SK-MEL-5 (cell line): Measurements from ENCODE around the gene CNTNAP2. TPM values are rescaled to one million over a fixed set of nuclear protein-coding genes. Genes with fewer than 3 reads are reported as not detected.

Experiments
- DNase-seq: peaks from one replicate; pipeline ENCODE4 v3.0.0-alpha.2; 2016; ENCODE audit warnings: low read depth, low spot score
- in situ Hi-C: cut with HindIII; loops from 2 replicates; pipeline ENCODE4 v1.10.0; 2016; ENCODE audit warnings: low sequenced_read_pairs, high pct_unique_total_duplicates, low pct_unique_long_range_greater_than_20kb
- total RNA-seq: library from RNA; depleted of rRNA; stranded (reverse); fragments of >200 nt; shearing (Covaris generic); gene quantifications from 2 replicates; pipeline ENCODE4 v1.2.3, GENCODE V29; 2014

Gene CNTNAP2
- total RNA-seq, 1 experiment from 2014 or later = not detected

DNA sequence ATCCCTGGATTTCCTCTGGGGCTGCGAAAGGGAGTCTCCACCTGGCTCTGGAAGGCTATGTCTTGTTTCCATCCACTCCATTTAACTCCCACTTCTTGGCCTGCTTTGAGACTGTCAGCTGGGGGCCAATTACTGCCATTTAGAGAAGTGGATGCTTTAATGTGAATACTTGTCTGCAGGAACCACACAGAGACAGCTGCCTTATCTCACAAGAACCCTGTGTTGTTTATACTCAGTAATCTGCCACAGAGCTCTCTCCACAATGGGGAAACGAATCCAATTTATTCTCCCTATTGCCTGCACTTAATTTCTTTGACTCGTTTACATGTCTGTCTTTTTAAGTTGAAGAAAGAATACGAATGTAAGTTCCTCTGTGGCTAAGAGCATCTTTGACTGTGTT, 1687.0 kb downstream of the CNTNAP2 start:
- in situ Hi-C loops = no loop called here

GRCh38 chr7:147804032-147804431, 1687.4 kb downstream of the CNTNAP2 start:
- no peak for DNase-seq
- in situ Hi-C loops = no loop called here

More for the DNA sequence above, 1687.0 kb downstream of the CNTNAP2 start:
- DNase-seq = no peak

DNA sequence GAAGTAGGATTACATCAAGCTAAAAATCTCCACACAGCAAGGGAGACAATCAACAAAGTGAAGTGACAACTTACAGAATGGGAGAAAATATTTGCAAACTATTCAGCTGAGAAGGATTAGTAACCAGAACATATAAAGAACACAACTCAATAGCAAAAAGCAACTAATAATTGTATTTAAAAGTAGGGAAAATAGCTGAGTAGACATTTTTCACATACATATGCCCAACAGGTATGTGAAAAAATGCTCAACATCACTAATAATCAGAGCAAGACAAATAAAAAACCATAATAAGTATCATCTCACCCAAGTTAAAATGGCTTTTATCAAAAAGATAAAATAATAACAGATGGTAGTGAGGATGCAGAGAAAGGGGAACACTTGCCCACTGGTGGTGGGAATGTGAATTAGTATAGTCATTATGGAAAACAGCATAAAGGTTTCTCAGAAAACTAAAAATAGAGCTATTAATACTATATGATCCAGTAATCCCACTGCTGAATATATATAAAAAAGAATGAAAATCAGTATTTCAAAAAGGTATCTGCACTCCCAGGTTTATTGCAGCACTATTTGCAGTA, 1689.5 kb downstream of the CNTNAP2 start:
- in situ Hi-C loops = no loop called here
- no peak for DNase-seq

GRCh38 chr7:147809786-147810185, 1693.2 kb downstream of the CNTNAP2 start:
- in situ Hi-C loops = no loop called here
- DNase-seq = no peak

GRCh38 chr7:147810269-147810668, 1693.7 kb downstream of the CNTNAP2 start:
- no peak for DNase-seq
- in situ Hi-C loops = no loop called here

DNA sequence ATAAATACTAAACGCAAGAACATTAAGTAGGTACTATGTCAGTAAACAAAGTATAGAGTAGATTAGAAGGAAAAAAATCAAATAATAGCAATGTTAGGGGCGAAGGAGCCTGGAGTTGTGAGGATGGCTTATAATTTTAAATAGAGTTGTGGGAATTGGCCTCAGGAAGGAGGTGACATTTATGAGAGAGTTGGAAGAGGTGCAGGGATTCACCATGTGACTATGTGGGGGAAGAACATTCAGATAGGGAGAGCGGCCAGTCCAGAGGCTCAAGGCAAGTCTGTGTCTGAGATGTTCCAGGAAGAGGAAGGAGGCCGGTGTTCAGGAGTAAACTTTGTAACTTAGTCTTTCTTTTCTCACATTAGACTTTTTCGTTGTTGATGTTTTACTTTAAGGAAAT, 1695.3 kb downstream of the CNTNAP2 start:
- no peak for DNase-seq
- in situ Hi-C loops = no loop called here

DNA sequence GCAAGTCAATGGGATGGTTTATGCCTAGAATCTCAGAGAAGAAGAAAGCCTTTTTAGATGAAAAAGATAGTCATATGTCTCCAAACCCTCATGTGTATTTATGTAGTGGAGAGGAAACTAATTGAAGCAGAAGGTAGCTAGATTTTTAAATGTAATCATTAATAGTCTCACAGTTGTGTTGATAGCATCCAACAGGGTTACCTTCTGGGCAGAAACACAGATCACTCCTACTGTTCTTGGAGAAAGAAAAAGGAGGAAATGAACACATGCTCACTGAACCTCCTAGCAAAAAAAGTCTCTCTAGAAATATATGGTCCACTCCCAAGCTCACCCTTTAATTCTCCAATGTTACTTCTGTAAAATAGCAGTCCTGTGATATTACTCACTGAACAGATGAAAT, 1696.7 kb downstream of the CNTNAP2 start:
- in situ Hi-C loops = no loop called here
- no peak for DNase-seq

- no peak for DNase-seq
- in situ Hi-C loops = no loop called here
These were observed 1701.7 kb downstream of the CNTNAP2 start for GRCh38 chr7:147818317-147818716.

DNA sequence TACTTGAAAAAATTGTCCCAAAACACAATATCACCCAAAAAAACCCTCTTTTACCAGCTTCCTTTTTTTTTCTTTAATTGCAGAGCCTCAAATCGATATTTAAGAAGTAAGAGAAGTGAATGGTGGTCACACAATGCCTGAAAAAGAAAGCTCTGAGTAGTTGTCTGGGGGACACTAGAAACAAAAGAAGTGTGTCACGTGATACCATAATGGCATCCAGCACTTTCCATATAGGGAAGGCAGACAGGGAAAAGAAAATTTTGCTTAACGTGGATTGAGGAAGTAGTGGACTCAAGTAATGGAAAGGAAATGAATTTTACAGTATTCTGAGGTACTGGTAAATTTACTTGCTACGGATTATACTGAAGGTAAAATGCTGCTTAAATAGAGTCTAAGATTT, 1708.1 kb downstream of the CNTNAP2 start:
- no peak for DNase-seq
- in situ Hi-C loops = no loop called here

GRCh38 chr7:147829016-147829415, 1712.4 kb downstream of the CNTNAP2 start:
- no peak for DNase-seq
- in situ Hi-C loops = no loop called here

- in situ Hi-C loops = no loop called here
These were observed 1717.0 kb downstream of the CNTNAP2 start for GRCh38 chr7:147833557-147833956.

DNA sequence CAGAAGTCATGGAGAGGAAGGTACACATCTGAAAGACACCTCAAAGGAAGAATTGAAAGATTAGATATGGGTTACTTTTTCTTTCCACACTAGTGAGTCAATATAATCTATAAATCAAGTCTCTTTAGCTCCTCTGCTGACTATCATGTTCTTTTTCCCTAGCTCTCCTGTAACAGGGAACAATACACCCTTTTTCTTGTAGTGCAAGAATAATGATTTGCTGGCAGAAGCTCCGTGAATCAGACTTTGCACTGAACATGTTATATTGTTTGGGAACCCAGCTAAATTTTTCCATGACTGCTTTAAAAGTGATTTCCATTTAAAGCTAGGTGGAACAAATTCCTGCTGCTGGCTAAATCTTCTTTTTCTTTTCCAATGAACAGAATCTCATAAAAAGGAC, 1717.4 kb downstream of the CNTNAP2 start:
- no peak for DNase-seq
- in situ Hi-C loops = no loop called here

More at GRCh38 chr7:147833557-147833956, 1717.0 kb downstream of the CNTNAP2 start:
- DNase-seq = peak; percentile 60

DNA sequence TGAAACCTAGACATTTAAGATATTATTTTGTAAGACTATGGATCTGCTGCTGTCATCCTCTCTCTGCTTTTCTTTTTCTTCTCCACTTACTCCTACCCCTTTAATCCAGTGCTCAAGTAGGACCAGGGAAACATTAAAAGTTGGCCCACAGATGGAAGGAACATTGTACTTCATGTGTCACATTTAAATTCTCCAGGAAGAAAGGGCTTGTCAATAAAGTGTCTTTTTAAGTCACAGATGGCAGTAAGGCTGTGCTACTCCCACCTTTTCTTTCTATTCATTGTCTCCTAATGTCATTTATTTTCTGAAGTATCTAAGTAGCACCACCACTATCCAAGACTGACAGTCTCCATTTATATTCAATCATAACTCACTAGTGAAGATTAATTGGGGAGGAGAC, 1736.2 kb downstream of the CNTNAP2 start:
- DNase-seq = no peak
- in situ Hi-C loops = no loop called here

- no peak for DNase-seq
- in situ Hi-C loops = no loop called here
These were observed 1740.8 kb downstream of the CNTNAP2 start for GRCh38 chr7:147857152-147858140.

DNA sequence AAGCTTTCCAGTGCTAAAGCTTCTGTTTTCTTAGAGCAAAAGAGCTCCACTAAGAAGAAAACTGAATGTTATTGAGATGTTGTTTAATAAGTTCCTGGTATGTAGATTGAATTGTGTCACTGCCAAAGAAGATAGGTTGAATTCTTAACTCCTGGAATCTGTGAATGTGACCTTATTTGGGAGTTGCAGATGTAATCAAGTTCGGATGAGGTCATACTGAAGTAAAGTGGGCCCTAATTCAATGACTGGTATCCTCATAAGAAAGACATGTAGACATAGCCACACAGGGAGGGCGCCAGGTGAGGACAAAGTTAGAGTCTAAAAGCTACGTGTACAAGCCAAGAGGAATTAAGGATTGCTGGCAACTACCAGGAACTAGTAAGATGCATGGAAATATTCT, 1741.8 kb downstream of the CNTNAP2 start:
- in situ Hi-C loops = no loop called here
- DNase-seq = no peak

- in situ Hi-C loops = no loop called here
- DNase-seq = no peak
These were observed 1742.4 kb downstream of the CNTNAP2 start for GRCh38 chr7:147859033-147859432.

DNA sequence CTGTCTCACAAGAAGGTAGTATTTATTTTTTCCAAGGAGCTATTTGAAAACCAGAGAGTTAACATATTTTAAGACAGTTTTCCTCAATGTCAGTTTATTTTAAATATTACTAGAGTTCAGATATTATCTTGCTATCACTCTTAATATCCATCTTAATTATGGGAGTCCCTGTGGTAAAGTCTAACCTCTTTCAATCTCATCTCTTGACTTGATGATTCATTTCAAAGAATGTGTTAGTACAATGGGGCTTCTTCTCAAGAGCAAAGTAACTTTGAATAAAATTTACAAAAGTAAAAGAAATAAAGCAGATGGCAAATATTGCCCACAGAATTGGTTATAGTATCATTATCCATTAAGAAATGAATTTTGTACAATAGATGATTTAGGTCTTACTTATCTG, 1742.9 kb downstream of the CNTNAP2 start:
- no peak for DNase-seq
- in situ Hi-C loops = no loop called here

DNA sequence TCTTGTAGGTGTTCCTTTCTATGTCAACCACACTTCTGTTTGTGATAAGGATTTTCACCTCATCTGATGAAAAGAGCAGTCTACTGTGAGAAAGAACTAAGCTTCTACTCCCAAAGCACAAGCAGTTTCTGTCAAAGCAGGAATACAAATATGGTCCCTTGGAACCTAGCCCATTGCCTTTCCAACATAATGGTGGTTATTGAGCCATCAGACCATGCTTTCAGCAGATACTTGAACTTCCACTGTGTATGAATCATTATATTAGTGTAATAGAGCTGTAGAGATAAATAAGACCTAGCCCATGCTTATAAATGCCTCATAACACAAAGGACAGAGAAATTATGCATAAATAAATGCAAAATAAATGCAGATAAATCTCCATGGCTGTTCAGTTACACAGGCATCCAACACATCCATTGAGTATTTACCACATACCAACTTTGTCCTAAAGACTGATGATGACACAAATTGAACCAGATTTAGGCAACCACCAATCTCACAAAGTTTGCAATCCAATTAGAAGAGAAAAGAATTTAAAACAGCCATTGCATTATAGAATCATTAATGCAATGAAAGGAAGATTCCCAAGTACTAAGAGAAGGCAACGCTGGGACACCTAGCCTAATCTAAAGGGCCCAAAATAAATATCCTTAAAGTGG, 1744.6 kb downstream of the CNTNAP2 start:
- in situ Hi-C loops = no loop called here
- DNase-seq = no peak
